ENCODE results near the gene F11.
"Not testable (repeated sequence)": the region's sequence is repeated elsewhere in the genome, so short reads cannot be mapped to it uniquely, and the experiment has no call there.

The F11 gene

DNA sequence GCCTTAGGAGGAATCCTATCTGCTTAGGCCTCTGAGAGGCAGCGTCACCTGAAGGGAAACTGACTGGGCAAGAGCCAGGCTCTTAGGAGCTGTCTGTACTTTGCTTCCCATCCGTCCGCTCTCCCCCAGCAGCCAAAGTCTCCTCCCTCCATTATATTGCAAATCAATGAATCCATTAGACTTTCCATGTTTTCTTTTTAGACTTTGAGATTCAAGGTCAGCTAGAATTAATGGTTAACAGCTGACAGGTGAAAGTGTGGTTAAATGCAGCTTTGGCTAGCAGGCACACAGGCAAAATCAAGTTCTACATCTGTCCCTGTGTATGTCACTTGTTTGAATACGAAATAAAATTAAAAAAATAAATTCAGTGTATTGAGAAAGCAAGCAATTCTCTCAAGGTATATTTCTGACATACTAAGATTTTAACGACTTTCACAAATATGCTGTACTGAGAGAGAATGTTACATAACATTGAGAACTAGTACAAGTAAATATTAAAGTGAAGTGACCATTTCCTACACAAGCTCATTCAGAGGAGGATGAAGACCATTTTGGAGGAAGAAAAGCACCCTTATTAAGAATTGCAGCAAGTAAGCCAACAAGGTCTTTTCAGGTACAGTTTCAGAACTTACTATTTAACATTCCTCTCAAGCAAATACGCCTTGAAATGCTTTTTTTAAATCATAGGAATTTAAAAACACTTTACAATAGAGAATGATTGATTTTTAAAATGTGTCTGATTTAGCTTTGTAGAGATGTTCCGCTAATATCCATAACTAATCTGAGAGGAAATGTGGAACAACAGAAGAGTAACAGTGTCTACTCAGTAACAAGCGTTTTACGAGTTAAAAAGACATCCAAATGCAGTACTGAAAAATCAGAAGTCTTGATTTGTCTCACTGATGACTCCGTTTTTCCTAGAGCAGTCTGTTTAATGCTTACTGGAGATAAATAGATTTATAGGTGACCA lies at the start of gene F11:
Gene F11, plus strand, starts transcription at position 507 of the 970 bp plus-strand sequence. CDS start 948 bp downstream, outside the sequence.
- no peak for DNase-seq (ENCODE audit: low spot score)

DNA sequence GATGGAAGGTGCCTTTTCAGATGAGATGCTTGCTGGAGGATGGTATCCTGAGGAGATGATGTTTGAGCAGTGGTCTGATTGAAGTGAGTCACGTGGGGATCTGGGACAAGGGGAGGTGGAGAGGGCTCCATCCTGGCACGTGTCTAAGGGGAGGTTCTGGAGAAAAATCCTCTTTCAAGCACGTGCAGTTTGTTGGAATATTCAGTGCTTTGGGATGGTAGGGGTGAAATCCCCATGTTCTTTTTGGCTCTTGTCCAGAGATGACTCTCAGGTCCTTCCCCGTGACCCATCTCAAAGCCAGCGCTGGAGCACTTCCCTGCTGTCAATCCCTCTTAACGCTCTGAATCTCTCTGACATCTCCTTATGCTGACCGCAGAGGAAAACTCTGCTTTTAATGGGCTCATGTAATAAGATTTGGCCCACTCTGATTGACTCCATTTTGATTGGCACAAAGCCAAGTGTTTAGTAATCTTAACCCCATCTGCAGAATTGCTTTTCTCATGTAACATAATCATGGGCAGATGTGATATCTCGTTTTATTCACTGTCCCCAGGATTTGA lies 49.4 kb upstream of the F11 start:
- no peak for DNase-seq (ENCODE audit: low spot score)

DNA sequence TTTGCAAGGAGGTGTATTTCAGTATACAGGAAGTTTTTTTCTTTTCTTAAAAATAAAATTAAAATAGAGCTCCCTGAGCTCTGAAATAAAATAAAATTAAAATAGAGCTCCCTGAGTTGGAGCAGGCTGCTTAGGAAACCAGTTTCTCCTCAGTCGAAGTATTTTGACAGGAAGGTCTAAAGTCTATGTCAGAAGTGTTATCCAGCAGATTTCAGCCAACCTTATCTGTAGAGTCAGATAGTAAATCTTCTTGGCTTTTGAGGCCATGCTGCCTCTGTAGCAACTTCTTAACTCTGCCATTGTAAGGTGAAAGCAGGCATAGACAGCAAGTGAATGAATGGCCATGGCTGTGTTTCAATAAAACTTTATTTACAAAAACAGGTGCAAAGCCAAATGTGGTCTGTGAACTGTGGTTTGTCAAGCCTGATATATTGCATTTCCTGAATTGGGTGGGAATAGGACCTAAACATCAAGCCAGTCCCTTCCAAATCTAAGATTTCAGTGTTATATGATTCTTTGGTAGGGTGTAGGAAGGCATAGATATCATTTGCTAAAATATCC lies 48.2 kb upstream of the F11 start:
- DNase-seq (ENCODE audit: low spot score) = no peak

DNA sequence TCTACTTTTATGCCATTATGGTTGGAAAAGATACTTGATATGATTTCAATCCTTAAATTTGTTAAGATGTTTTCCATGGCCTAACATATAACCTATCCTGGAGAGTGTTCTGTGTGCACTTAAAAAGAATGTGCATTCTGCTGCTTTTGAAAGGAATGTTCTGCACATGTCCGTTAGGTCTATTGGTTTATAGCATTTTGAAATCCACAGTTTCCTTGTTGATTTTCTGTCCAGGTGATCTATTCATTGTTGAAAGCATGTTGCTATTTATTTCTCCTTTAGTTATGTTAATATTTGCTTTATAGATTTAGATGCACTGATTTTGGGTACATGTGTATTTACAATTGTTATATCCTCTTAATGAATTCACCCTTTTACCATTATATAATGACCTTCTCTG lies 44.4 kb upstream of the F11 start:
- DNase-seq (ENCODE audit: low spot score) = no peak

DNA sequence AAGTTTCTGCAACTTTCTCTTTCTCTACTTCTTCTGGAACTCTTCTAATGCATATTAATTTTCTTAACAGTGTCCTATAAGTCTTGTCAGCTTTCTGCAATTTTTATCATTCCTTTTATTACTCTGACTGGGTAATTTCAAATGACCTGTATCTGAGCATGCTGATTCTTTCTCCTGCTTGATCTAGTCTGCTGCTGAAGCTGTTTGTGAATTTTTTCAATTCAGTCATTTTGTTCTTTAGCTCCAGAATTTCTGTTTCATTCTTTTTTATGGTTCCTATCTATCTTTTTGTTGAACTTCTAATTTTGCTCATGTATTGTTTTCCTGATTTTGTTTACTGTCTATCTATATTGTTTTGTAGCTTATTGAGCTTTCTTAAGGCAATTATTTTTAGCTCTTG lies 40.1 kb upstream of the F11 start:
- no peak for DNase-seq (ENCODE audit: low spot score)

DNA sequence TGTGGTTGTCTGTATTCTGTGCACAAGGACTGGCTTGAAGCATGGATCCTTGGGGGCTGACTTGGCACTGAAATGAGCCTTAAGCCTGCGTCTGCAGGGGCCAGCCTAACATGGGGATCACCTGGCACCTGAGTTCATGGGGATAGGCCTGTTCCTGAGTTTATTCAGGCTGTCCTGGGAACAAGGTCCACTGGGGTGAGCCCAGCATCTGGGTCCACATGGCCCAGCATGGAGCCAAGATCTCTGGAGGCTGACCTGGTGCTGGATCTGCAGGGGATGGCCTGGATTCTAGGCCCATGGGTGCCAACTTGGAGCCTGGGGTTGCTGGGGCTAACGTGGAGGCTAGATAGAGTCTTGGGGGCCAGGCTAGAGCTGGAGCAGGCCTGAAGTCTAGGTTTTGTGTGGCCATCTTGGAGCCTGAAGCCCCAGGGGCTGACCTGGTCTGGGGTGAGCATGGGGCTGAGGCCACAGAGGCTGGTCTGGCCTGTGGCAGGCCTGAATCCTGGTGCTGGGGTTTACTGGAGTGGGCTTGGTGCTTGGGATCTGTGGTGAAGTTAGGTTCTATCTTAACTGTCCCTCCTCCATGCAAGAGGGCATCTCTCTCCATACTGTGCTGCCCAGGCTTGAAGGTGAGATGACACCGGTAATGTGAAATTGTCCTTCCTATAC lies 39.3 kb upstream of the F11 start:
- no peak for DNase-seq (ENCODE audit: low spot score)

DNA sequence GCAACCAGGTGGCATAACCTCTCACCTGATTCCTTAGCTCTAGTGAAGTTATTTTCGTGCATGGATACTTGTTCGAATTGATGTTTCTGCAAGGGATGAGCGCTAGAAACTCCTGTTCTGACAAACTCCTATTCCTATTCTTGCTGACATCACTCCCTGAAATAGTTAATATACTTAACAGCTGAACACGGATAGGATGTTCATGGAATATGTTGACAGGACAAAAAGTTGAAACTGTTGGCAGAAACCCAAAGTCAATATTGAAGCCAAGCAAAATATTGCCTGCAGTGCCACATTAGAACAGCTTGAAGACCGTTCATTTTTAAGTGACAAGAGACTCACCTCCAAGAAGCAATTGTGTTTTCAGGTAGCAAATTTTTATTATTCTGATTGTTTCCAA lies 38.8 kb upstream of the F11 start, which contains the start of gene KLKB1:
Gene KLKB1, plus strand, starts transcription at position 287 of the 400 bp plus-strand sequence. CDS start 689 bp downstream, outside the sequence.
- DNase-seq (ENCODE audit: low spot score) = no peak

DNA sequence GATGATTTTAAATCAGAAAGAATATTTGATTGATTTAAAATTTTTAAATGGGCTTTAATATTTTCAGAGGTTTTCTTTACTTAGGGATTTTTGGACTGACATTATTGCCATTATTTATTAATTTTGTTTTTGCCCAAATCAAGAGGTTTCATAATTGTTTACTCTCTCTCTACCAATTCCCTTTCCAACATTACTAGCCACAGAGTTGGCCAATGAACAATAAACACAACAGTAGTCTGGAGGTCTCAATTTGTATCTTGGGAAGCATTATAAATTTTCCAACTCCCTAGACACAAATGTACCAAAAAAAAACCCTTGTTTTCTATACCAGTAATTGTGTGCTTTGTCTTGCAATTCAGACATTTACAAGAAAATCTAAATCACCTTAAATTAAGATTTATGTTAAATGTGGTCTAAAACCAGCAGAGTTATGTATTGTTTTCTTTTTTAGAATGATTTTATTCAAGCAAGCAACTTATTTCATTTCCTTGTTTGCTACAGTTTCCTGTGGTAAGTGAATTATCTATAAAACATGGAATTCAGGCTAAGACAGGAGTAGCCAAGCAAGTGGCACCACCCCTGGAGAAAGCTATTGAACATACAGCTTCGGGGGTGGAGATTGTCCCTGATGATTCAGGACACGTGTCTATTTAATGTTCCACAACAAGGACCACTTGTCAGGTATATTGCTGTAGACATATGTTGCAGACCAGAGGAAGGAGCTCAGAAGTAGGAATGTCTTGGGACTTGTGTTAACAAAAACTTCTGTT lies 38.1 kb upstream of the F11 start:
- no peak for DNase-seq (ENCODE audit: low spot score)

DNA sequence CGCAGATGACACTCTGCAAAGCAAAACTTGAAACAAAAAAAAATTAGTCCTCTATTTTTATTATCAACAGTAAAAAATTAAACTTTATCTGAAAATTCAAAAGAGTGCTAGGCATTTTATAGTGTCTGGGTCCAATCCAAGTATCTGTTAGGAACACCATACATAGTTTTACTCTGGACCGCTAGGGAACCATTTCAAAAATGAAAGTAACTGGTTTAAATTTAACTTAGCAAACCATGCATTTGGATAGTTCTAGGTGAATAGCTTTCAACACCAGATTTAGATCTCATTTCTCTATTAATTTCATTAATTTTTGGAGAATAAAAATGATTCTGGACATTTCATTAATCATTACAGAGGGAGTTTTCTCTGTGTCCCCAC lies 37.5 kb upstream of the F11 start:
- DNase-seq (ENCODE audit: low spot score) = no peak

DNA sequence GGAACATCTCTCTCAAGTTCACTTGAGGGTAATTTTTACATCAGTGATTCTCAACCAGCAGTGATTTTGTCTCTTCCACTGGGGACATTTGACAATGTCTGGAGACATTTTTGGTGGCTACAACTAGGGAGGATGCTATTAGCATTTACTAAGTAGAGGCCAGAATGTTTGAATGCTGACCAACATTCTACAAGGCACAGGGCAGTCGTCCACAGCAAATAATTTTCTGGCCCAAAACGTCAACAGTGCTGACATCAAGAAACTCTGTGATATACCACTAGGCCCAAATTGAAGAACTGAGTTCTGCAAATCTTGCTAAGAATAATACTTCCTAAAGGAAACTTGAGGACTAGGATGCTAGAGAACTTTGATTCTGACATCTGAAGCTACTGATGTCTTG lies 31.6 kb upstream of the F11 start:
- no peak for DNase-seq (ENCODE audit: low spot score)

DNA sequence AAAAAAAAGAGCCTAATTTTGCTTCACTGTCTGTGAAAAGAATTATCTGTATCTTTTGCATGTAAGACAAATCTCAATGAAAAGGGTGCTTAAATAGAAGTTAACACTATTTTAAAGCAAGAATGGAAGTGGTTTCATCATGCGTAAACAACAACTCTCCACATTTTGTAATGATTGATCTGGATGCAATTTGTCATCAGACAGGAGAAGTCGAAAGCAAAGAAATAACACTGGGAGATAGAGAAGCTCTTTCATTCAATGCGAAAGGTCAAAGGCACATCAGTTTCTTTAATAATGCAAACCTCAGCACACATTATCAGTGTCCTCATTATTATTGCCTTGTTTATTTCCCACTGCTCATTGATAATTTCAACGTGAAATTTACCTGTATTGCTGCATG lies 29.9 kb upstream of the F11 start:
- DNase-seq (ENCODE audit: low spot score) = no peak

DNA sequence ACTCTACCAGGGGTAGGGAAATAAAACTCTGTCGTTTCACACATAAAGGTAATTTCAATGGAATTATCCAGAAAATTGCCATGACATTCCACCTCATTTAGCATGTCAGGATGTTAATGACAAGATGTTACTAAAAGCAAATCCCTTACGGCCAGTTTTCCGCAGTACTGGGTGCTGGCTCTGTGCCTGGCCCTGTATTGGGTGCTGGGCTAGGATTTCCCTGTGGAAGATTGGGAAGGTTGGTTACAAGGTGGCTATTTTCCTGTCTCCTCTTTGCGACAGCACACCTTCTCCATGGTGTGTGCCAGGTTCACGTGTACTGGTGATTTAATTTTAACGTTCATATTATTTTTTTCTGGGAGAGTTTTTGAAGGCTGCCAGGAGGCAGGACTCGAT lies 25.5 kb upstream of the F11 start:
- DNase-seq (ENCODE audit: low spot score) = no peak

DNA sequence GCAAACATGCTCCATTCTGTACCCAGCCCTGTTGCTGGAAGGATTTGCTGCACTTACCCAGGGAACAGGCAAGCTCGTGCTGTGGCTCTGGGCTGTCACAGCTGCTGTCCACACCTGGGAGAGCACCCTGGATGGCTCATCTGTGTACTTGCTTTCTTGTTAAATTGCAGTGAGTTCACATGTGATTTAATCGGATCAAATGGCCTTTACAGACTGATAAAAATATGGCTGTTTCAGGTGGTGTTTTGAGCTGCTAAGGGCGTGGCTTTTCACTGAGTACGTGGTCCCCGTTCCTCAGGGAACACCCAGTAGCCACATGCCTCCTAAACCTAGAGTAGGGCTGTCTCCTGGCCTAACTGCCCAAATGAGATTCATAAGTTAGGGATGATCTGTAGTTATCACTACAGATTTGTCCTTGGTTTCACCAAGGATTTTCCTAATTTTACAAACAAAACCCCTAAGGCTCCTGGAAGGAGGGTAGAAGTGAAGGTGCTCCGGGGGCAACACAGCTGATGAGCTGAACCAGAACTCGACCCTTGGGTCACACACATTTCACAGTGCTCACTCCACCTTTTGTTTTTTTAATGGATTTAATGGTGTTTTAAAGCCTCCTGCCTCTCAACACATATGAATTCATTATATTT lies 25.0 kb upstream of the F11 start:
- no peak for DNase-seq (ENCODE audit: low spot score)

DNA sequence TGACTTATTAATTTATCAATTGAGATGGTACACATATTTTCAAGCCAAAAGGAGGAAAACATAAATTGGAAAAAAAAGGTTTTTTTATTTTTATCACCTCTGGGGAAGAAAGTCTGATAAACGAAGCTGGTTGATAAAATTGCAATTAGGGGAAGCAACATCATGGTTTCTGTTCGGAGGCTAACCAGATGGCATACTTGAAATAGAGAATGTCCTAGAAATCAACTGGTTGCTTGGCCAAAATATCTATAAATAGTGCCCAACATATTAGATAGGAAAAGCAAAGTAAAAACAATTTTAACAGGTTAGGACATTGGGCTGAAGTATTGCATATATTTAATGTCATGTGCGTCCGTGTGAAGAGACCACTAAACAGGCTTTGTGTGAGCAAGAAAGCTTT lies 24.4 kb upstream of the F11 start:
- no peak for DNase-seq (ENCODE audit: low spot score)

DNA sequence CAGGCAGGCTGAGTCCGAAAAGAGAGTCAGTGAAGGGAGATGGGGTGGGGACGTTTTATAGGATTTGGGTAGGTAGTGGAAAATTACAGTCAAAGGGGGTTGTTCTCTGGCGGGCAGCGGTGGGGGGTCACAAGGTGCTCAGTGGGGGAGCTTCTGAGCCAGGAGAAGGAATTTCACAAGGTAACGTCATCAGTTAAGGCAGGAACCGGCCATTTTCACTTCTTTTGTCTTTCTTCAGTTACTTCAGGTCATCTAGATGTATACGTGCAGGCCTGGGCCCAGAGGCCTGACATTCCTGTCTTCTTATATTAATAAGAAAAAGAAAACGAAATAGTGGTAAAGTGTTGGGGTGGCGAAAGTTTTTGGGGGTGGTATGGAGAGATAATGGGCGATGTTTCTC lies 24.0 kb upstream of the F11 start:
- DNase-seq (ENCODE audit: low spot score) = not testable (repeated sequence)

DNA sequence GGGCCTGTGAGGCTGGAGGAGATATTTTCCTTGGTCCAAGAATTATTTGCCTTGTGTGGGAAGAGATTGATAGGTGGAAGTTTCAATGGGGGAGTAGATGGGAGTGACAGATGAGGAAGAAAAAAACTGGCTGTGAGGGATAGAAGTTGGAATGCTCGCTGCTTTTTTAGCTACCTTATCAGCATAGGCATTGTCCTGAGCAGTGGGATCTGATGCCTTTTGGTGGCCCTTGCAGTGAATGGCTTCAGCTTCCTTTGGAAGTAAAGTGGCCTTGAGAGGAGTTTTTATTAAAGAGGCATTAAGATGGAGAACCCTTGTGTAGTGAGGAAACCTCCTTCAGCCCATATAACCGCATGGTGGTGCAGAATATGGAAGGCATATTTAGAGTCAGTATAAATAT lies 22.7 kb upstream of the F11 start:
- DNase-seq (ENCODE audit: low spot score) = no peak

DNA sequence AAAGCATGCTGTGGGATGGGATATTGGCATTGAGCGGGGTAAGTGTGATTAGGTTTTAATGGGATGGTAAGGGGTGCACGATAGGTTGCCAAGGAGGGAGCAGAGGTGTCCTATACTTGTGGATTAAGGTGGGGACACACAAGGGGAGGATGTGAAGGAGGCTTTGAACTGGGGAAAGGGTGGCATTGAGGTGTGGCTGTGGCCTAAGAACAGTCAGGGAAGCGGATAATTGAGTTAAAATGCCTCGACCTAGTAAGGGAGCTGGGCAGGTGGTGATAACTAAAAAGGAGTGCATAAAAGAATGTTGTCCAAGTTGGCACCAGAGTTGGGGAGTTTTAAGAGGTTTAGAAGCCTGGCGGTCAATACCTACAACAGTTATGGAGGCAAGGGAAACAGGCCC lies 21.2 kb upstream of the F11 start:
- no peak for DNase-seq (ENCODE audit: low spot score)

DNA sequence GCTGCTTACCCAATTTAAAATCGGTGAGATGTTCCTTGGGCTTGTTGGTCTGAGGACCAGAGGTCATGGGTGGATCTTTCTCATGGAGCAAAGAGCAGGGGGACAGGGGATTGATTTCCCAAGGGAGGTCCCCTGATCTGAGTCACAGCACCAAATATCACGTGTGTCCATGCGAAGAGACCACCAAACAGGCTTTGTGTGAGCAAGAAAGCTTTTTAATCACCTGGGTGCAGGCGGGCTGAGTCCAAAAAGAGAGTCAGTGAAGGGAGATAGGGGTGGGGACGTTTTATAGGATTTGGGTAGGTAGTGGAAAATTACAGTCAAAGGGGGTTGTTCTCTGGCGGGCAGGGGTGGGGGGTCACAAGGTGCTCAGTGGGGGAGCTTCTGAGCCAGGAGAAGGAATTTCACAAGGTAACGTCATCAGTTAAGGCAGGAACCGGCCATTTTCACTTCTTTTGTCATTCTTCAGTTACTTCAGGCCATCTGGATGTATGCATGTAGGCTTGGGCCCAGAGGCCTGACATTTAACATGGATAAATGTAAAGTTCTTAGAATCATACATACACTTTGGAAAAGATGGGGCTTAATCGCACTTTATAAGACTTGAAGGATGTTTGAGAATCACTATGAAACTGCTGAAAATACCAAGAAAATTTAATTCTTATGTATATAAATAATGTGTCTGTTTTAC lies 18.8 kb upstream of the F11 start:
- DNase-seq (ENCODE audit: low spot score) = not testable (repeated sequence)

DNA sequence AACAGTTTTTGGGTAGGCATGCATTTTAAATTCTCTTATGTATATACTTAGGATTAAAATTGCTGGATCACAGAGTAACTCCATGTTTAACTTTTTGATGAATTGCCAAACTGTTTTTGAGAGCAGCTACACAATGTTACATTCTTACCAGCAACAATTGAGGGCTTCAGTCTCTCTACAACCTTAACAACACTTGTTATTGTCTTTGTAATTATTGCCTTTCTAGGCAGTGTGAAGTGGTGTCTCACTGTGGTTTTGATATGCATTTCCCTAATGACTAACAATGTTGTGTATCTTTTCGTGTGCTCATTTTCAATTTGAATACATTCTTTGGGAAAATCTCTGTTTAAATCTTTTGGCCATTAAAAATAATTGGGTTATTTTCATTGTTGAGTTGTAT lies 17.3 kb upstream of the F11 start:
- DNase-seq (ENCODE audit: low spot score) = peak; percentile 44
